Glomerular visceral epithelial cell (primary cell): ENCODE data around the gene SH2D3C.
"Not testable (repeated sequence)": the region's sequence is repeated elsewhere in the genome, so short reads cannot be mapped to it uniquely, and the experiment has no call there.

Experiments used
- DNase-seq: peaks from one replicate; pipeline ENCODE4 v3.0.0-alpha.2; 2016; ENCODE audit errors: extremely low spot score

SH2D3C gene

DNA sequence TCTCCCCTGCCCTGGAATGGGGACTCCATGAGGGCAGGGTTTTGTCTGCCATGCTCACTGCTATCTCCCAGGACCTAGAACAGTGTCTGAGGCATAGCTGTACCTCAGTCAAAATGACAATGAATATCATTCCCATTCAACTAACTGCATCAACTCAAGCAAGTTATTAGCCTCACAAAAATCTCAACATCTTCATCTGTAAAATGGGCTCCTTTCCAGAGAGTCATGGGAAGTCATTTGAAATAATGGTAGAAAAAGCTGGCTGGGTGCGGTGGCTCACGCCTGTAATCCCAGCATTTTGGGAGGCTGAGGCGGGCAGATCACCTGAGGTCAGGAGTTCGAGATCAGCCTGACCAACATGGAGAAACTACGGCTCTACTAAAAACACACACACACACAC is 9.4 kb downstream of the SH2D3C start:
- DNase-seq: no peak

DNA sequence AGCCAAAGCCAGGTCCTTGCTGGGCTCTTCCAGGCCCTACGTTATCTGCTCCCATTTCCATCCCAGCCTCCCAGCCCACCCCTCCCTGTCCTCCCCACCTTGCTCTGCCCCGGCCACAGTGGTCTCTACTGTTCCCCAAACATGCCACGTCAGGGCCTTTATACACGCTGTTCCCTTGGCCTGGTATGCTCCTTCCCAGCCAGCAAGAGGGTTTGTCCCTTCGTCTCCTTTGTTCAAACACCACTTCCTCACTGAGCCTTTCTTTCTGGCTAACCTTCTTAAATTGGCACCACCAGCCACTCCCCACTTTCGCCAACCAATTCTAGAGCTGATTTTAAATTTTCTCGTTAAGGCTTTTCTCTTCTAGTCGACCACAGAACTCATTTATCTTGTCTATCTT is 9.8 kb downstream of the SH2D3C start:
- no peak for DNase-seq

DNA sequence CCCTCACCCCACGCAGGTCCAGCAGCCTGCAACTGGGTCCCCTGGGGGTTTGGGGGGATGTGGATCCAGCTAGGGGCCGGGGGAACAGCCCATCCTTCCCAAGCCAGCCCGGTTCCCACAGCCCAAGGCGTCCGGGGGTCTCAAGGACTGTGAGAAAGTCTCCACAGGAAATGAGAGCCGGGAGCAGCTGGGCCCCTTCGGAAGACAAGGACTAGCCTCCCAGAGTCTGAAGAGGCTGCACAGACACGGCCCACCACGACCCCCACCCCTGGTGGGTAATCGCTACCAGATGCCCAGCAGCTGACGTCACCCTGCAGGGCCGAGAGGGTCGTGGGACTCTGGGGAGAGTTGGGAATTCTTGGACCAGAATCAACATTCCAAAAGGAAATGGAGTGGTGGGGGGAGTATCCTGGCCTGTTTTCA is 10.5 kb downstream of the SH2D3C start:
- DNase-seq: no peak

DNA sequence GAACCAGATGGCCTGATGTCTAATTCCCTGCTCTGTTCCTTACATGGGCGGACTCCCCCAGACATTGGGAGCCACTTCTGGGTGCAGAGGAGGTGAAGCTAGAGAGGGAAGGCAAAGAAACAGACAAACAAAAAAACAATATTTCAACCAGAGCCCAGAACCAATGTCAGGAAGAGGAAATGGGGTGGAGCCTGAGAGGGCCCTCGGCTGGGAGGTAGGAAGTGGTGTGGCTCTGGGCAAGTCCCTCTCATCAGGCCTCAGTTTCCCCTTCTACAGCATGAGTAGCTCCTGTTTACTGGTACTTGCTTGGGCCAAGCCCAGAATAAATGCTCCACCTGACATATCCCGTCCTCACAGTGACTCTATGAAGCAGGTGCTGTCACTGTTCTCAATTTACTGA is 11.1 kb downstream of the SH2D3C start:
- no peak for DNase-seq

DNA sequence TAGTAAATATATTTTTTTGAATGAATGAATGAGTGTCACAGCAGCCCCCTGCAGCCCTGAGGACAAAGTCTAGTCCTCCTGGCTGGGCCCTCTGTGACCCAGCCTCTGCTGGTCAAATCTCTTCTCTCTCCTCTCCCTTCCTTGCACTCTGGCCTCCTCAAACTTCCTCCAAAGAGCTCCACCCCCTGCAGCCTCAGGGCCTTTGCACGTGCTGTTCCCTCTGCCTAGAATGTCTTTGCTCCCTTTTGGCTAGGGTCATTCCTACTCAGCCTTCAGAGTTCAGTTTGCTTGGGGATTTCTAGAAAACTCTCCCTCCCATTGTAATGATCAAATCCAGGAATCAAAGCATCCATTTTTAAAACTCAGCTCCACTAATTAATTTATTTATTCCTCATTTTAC is 13.0 kb downstream of the SH2D3C start:
- DNase-seq: no peak

DNA sequence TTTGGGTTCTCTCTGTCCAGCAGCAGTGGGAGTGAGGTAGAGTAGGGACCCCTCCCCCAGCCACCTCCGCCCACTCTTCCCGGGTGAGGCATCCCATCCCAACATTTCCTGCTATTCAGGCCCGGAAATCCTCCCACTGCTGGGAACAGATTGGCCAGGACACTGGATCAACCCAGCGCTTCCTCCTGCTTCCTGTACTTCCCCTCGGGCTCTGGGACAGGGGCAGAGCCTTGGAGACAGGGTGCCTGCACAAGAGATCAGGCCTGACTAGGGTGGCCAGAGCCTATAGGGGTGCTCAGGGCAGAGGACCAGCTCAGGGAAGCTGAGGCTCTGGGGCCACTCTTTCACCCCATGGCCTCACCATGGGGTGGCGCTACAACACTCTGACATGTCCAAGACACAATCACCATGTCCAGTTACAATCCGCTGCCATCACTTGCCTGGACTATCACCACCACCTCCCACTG is 14.5 kb downstream of the SH2D3C start:
- DNase-seq: no peak

DNA sequence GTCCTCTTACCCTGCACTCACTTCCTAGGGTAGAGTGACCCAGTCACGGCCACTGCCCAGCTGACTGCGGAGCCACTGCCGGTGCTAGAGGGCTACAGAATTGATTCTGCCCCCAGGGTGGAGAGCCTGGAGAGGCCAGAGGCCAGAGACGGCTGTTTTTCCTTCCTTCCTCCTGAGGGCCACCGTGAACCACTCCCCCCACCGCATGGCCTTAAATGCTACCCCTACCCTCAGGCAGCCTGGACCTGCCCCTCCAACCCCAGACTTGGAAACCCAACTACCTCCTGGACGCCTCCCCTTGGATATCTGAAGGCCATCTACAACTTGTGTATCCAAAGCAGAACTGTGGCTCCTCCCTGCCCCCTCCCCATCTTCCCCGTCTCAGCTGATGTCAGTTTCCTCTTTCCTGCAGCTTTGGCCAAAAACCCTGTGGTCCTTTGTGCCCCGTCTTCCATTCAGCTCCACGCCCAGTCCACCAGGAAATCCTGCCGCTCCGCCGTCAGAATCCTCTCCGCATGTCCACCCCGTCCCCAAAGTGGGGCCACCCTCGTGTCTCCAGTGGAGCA is 16.3 kb downstream of the SH2D3C start:
- DNase-seq: no peak

DNA sequence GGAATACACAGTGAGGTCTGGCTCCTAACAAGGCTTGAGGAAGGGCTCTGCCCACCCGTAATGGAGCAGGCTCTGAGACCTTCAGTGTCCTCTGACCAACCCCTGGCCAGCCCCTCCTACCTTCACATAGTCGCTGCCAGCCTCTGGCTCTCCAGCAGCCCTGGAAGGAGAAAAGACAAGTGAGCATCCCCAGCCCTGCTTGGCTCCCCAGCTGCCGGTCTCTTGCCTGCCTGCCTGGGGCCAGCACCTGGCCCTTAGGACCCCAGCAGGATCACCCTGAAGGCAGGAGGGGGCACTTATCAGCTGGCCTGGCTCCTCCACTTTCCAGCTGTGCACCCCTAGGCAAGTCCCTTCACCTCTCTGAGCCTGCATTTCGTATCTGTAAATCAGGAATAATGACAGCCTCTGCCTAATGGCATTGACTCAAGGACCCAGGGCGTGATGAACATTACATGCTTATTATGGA is 16.9 kb downstream of the SH2D3C start:
- no peak for DNase-seq

DNA sequence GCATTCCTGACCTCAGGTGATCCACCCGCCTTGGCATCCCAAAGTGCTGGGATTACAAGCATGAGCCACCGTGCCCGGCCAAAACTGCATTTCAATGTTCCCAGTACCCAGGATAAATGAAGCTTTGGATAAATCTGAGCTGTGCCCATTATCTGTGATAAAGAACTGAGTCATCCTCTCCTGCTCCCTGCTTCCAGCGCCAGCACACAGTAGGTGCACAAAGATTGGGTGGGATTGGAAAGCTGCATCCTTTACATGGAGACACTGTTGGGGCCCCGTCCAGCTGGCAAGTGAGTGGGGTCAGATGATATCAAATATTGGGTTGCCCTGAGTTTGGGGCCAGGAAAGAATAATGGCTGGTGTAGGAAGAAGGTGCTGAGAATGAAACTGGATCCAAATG is 17.4 kb downstream of the SH2D3C start:
- DNase-seq: no peak

DNA sequence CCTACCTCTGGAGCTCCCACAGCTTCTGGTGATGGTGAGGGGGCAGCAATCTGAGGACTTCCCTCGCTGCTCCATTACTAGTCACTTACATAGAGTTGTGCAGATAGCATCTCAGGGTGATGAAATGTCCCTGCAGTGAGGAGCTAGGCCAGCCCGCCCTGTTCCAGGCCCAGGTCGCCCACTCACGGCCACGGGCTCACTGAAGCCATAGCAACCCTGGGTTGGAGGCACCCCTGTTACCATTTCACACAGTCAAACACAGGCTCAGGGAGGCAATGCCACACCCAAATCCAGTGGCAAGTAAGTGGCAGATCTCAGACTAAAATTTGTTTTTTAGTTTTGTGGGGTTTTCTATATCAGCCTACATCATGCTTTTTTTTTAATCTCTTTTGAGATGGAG is 19.6 kb downstream of the SH2D3C start:
- no peak for DNase-seq

DNA sequence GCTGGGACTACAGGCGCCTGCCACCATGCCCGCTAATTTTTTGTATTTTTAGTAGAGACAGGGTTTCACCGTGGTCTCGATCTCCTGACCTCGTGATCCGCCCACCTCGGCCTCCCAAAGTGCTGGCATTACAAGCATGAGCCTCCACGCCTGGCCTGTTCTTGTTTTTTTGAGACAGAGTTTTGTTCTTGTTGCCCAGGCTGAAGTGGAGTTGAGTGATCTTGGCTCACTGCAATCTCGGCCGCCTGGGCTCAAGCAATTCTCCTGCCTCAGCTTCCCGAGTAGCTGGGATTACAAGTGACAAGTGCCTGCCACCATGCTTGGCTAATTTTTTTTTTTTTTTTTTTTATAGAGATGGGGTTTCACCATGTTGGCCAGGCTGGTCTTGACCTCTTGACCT is 21.7 kb downstream of the SH2D3C start:
- not testable (repeated sequence) for DNase-seq

DNA sequence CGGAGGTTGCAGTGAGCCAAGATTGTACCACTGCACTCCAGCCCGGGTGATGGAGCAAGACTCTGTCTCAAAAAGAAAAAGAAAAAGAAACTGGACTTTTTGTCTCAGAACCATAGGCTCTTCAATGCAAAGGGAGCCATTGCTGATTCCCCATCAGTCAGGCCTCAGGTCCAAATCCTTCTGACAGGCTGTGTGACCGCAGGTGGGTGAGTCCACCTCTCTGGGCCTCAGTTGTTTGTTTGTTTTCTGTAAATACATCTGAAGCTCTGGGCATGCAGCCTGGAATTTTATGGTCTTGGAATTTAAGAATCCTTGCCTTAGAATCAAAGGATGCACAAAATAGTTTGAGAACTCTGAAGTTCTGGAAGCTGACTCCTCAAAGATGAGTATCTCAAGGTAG is 22.2 kb downstream of the SH2D3C start:
- DNase-seq: no peak

DNA sequence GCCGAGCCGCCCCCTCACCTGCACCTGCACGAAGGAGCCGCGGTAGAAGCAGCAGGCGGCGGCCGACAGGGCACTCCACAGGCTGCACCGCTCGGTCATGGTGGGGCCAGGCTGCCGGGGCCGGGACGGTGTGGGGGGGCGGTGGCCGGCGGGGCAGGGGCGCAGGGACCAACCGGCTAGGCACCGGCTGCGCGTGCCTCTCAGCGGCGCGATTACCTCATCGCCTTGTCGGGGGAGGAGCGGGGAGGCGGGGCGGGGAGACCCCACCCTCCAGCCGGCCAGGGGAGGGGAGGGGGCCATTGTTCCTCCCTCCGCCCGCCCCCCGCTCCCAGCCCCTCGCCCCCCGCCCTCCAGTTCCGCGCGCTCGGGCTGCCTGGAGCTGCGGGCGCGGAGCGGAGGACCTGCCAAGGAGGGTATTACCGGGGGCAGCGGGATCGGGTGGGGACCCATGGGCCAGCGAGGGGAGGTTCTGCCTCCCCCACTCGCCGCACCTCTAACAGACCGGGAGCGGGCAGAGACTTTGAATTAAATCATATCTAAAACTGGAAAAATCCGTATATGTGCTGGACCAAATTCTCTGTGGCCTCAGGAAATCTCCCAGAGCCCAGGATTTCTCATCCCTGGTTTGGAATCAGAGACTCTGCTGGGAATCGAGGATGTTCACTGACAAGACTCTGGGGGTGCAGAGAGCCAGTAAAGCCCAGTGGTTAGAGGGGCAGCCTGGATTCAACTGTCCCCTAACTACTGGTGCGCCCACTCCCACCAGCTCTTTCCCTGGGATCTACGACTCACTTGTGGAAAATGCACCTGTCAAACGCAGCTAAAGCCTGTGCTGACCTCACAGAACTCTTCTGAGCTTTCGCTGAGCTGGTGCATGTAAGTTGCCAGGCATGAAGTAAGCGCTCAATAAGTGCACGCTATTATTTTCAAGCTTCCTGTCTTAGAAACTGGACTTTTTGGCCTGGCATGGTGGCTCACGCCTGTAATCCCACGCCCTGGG is 23.1 kb downstream of the SH2D3C start:
- DNase-seq: no peak

DNA sequence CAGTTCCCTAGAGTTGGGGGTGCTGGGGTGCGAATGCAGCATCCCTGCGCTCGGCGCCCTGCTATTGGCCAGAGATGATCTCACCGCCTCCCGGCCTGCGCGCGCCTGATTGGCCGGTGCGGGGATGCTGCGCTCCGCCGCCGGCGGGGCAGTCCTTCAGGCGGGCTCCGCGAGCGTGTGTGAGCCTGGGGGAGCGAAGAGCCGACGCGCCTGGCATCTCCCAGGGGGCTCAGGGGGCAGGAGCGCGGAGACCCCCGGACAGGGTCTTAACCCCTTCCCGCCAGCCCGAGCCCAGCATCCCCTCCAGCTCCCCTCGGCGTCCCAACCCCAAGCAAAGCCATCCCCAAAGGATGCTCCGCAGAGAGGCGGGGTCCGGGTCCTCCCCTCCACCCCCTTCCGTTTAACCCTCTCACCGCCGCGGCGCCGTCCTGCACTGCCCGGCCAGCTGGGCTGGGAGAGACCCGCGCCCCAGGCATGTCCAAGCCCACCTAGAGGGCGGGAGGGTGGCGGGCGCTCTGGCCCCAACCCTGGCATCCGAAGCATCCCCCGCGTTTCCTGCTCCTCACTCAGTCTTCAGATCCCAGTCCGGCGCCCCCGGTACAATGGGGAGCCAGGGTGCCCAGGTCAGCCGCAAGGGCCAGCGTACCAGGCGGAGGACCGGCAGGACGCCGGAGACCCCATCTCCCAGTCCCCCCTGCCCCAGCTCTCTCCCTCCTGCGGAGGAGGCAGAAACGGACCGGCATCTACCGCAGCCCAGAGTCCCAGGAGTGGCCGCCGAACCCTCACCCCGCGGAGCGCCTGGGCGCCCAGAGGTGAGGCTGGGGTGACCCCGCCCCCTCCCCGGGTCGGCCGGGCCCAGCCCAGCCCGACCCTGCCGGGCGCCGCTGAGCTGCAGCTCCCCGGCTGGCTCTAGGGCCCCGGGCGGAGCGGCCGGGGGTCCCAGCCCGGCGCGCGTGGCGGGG is 24.1 kb downstream of the SH2D3C start:
- DNase-seq: no peak

DNA sequence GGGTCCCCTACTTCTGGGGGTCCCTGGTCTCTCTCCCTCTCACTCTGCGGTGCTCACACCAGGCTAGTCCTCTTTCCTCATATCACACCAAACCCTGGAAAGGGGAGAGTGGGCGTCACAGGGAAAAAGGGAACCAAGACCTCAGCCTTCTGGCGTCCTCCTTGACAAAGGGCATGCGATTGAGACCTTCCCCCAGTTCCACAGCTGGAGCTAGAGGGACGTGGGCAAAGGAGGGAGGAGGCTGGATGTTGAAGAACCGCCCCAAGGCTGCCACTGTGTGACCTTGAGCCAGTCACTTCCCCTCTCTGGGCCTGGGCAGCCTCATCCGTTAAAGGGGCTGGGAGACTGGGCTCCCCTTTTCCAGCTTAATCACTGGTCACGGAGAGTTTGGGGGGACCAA is 24.8 kb downstream of the SH2D3C start:
- no peak for DNase-seq

DNA sequence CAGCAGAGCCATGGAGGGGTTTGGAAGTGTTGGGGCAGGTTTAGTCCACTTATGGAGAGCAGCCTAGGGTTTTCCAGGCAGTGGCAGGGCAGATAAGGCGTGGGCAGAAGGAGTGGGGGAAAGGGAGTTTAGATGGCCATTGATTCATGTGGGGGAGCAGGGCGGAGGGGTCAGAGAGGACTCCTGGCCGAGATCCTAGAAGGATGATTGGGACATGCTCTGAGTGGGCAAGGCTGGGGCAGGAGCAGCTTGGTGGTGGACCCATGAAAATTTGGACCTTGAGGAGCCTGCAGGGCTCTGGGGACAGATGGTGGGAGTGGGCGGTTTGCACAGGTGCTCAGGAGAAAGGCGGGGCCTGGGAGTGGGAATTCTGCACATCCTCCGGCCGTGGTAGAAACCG is 25.3 kb downstream of the SH2D3C start:
- no peak for DNase-seq

DNA sequence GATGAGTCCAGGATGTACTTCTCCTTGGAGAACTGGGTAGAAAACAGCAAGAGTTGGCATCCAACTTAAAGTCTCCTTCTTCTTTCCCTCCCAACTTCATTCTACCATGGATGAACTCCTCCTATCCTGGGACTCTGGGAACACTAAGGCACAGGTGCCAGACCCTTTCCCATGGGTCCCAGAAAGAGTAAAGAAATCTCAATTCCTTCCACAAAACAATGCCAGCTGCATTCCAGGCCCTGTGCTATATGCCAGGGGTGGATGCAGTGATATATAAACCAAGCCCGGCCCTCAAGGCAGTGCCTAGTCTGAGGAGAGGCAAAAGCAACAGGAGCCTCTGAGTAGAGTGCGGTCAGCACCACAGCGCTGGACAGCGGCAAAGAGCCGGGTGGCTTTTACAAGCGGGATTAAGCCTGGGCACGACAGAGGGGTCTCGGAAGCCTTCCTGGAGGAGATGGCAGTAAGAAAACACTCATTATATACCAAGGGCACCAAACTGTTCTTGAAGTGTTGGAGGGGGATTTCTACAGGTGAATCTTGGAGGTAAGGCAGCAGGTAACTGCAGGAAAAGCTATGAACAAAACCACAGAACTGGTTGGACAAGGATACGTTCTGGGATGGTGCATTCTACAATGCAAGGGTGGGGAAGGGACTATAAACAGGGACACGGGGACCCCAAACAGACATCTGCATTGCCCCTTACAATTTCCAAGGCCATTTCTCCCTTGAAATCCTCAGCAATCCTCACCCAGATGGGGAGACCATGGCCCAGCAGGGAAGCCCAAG is 27.0 kb downstream of the SH2D3C start:
- DNase-seq: no peak

DNA sequence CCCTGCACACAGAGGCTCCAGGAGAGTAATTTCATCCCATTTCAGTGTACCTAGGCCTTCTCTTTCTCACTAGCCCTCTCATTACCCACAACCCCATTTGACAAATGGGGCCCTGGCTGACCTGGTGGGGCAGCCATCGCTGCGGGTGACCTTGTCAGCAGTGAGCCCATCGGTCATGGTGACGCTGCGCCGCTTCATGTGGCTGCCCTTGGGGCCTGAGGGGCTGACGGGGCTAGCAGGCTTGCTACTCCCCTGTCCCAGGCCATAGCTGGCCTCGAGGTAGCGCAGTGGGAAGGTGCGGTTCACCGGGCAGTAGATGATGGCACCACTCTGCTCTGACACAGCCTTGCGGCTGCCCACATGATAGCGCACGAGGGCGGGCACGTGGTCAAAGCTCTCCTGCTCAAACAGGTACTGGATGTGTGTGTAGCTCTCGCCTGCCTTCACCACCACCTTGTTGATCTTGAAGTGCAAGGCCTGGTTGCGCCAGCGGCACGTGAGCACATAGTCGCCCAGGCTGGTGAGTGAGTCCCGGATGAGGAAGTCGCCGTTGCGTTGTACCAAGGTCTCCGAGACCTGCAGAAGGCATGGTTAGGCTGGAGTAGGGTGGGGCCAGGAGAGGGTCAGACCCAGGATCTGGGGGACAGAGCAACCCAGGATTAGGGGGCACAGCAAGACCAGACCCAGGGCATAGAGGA is 29.2 kb downstream of the SH2D3C start:
- DNase-seq: no peak

DNA sequence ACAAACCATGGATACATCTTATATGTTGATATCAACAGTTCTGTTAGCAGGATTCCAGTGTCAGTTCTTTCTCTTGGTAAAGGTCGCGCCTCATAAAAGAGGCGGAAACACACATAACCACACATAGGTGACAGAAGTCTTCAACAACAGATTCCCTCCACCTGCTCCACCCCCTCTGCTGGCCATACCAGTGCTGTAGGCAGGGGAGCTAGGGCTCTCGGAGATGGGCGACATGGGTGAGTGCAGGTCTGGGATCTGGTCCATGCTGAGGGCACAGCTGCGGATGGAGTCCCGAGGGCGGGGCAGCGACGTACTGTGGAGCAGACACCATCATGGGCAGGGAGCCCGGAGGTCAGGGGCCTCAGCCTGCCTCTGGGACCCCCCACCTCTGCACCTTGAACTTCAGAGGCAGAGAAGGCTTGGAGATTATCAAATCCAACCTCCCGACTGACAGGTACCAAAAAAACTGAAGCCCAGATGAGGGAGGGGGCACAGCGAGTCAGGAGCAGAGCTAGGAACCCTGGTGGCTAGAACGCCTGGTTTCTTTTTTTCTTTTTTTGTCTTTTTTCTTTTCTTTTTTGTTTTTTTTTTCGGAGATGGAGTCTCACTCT is 31.4 kb downstream of the SH2D3C start:
- no peak for DNase-seq
